SIG-M5 treated with dmso at 0.1 percent for 504 hours (cell line): ENCODE data around the gene PRM2.

Source experiments
- DNase-seq: peaks from one replicate; lab custom pipeline; 2025; ENCODE audit not compliant: unreplicated experiment; lab: John Stamatoyannopoulos, UW

PRM2 gene

GRCh38 chr16:11232852-11233726 is 43.2 kb downstream of the PRM2 start:
- no peak for DNase-seq

DNA sequence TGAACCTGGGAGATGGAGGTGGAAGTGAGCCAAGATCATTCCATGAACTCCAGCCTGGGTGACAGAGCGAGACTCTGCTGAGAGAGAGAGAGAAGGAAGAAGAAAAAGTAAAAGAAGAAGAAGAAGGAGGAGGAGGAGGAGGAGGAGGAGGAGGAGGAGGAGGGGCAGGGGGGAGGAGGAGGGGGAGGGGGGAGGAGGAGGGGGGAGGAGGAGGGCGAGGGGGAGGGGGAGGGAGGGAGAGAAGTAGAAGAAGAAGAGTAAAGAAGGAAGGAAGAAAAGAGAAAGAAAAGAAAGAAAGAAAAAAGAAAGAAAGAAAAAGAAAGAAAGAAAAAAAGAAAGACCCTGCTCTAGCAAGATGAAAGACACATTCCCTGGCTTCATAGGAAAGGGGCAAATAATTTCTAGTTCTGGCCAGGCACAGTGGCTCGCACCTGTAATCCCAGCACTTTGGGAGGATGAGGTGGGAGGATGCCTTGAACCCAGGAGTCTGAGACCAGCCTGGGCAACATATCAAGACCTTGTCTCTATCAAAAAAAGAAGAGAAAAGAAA is 43.9 kb downstream of the PRM2 start:
- DNase-seq, result no peak

- DNase-seq, result no peak
Measured at GRCh38 chr16:11231367-11231970, 44.8 kb downstream of the PRM2 start.

GRCh38 chr16:11229906-11230305 is 46.4 kb downstream of the PRM2 start:
- no peak for DNase-seq

DNA sequence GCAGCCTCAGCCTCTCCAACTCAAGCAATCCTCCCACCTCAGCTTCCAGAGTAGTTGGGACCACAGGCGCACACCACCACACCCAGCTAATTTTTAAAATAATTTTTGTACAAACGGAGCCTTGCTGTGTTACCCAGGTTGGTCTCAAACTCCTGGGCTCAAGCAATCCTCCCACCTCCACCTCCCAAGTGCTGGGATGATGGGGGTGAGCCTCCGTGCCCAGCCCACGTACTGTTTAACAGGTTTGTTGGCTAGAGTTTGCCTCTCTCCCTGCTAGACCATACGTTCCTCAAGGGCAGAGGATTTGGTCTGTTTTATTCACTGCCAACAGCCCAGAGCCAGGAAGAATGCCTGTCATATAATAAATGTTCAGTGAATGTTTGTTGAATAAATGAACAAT is 46.8 kb downstream of the PRM2 start:
- no peak for DNase-seq

- no peak for DNase-seq
Measured at GRCh38 chr16:11225677-11226549, 50.4 kb downstream of the PRM2 start.
